Hematopoietic multipotent progenitor cell treated with erythropoietin and hydrocortisone succinate and interleukin-3 and kit ligand, for 8 days (in vitro differentiated cells): ENCODE results near the gene DESI1.
"Not testable (repeated sequence)": the region's sequence is repeated elsewhere in the genome, so short reads cannot be mapped to it uniquely, and the experiment has no call there.

Source experiments
- DNase-seq: peaks from one replicate; pipeline ENCODE4 v3.0.0-alpha.2; 2015

Gene DESI1

GRCh38 chr22:41631615-41632014 lies 10.8 kb upstream of the DESI1 start:
- DNase-seq, result not testable (repeated sequence)

- not testable (repeated sequence) for DNase-seq
These were observed 10.3 kb upstream of the DESI1 start for GRCh38 chr22:41631115-41631514.

GRCh38 chr22:41625577-41625976 lies 4.7 kb upstream of the DESI1 start:
- DNase-seq, result no peak

GRCh38 chr22:41621911-41622179 lies 1.0 kb upstream of the DESI1 start:
- no peak for DNase-seq

GRCh38 chr22:41621099-41621910 lies 462 bp upstream of the DESI1 start, which contains the start of gene XRCC6:
TSS of gene XRCC6 (plus strand) at chr22:41621295. CDS start at chr22:41622005, 710 bp downstream.
- peak; percentile 100 for DNase-seq

- peak; percentile 35 for DNase-seq
These were observed 759 bp downstream of the DESI1 start for GRCh38 chr22:41619979-41620588.

GRCh38 chr22:41613456-41613855 lies 7.4 kb downstream of the DESI1 start:
- no peak for DNase-seq

GRCh38 chr22:41612603-41613306 lies 8.1 kb downstream of the DESI1 start:
- DNase-seq, result no peak

- no peak for DNase-seq
These were observed 12.5 kb downstream of the DESI1 start for GRCh38 chr22:41608386-41608785.

GRCh38 chr22:41603873-41604332 lies 16.9 kb downstream of the DESI1 start:
- peak; percentile 97 for DNase-seq

- DNase-seq, result no peak
These were observed 19.9 kb downstream of the DESI1 start for GRCh38 chr22:41600976-41601375.

- no peak for DNase-seq
These were observed 21.8 kb downstream of the DESI1 start for GRCh38 chr22:41598891-41599635.

GRCh38 chr22:41598081-41598480 lies 22.8 kb downstream of the DESI1 start:
- no peak for DNase-seq

GRCh38 chr22:41597635-41597953 lies 23.2 kb downstream of the DESI1 start:
- peak; percentile 50 for DNase-seq

GRCh38 chr22:41596776-41597634 lies 23.8 kb downstream of the DESI1 start:
- DNase-seq, result peak; percentile 65

- DNase-seq, result no peak
These were observed 25.1 kb downstream of the DESI1 start for GRCh38 chr22:41595703-41596102.

GRCh38 chr22:41593336-41593960 lies 27.4 kb downstream of the DESI1 start:
- DNase-seq, result not testable (repeated sequence)

- peak; percentile 100 for DNase-seq
These were observed 31.2 kb downstream of the DESI1 start, which contains the start of gene PMM1 for GRCh38 chr22:41589391-41590241. TSS of gene PMM1 (minus strand) at chr22:41589840. CDS start at chr22:41589805, 35 bp downstream.

GRCh38 chr22:41587347-41587723 lies 33.5 kb downstream of the DESI1 start:
- DNase-seq, result no peak

GRCh38 chr22:41585898-41586297 lies 34.9 kb downstream of the DESI1 start:
- DNase-seq, result no peak

- no peak for DNase-seq
These were observed 36.0 kb downstream of the DESI1 start for GRCh38 chr22:41584881-41585280.
